HCT116 (cell line): ENCODE measurements around the gene GNB2. TPM values are rescaled to one million over a fixed set of nuclear protein-coding genes. Genes with fewer than 3 reads are reported as not detected.

ENCODE experiments used
- ATAC-seq: fragments of 200-7000 bp; cut with Tn5 transposase; 2 replicates; pipeline ENCODE4 v1.9.1; 2020; ENCODE audit warnings: mild to moderate bottlenecking, moderate library complexity
- BruUV-seq: library from RNA; stranded (reverse); fragments of 400-500 nt; replicated peaks from 2 replicates; lab custom pipeline; 2021; lab: Mats Ljungman, UMichigan
- CTCF ChIA-PET: fragments of 300-600 bp; sonication (Branson Sonifier 250); formaldehyde crosslinking; loops from one replicate; lab custom pipeline; 2021; ENCODE audit warnings: antibody characterized with exemption; lab: Charles Lee
- POLR2A ChIA-PET: fragments of 300-600, 350-600 bp; sonication (Branson Sonifier 250); formaldehyde crosslinking; loops from one replicate; lab custom pipeline; 2021; ENCODE audit warnings: antibody characterized with exemption; lab: Charles Lee
- RAD21 ChIA-PET, 2 experiments: fragments of 300-600 bp; sonication (Branson Sonifier 250); formaldehyde crosslinking; loops; one replicate each; lab custom pipeline; 2023; ENCODE audit warnings: low total read pairs in 2 of 2; ENCODE audit not compliant: uncharacterized antibody in 2 of 2, unreplicated experiment in 2 of 2, low non-redundant PET in 1 of 2; lab: Charles Lee
- DNase-seq: peaks from one replicate; pipeline ENCODE4 v3.0.0-alpha.2; 2010; ENCODE audit warnings: low read depth, low spot score
- H2AFZ ChIP-seq: fragments of 200-600 bp; shearing (Covaris generic), sonication (generic); 2 replicates; pipeline ENCODE4 v1.6.1; 2017; ENCODE audit warnings: low read depth, mixed run types, mixed read lengths, antibody characterized with exemption, low read length; ENCODE audit not compliant: poor library complexity, severe bottlenecking
- H3K27ac ChIP-seq: 2 replicates; pipeline ENCODE4 v1.5.1; 2012; ENCODE audit warnings: low read depth, low read length
- H3K27me3 ChIP-seq: fragments of 200-600 bp; sonication (generic); 2 replicates; pipeline ENCODE4 v1.6.1; 2016; ENCODE audit warnings: mixed run types, low read length, mixed read lengths; ENCODE audit not compliant: insufficient read depth
- H3K36me3 ChIP-seq, 2 experiments: fragments of 200-500 bp in 1 of 2; fragments of 200-600 bp in 1 of 2; sonication (Bioruptor generic) in 1 of 2; sonication (generic) in 1 of 2; 2 replicates each; pipeline versions ENCODE4 v1.5.1 to v1.6.1; 2014 to 2016; ENCODE audit warnings: low read length in 2 of 2, inconsistent platforms in 1 of 2, mixed read lengths in 1 of 2, mixed run types in 1 of 2; ENCODE audit not compliant: insufficient read depth in 2 of 2, control insufficient read depth in 1 of 2
- H3K4me1 ChIP-seq, 2 experiments: fragments of 200-600 bp in 1 of 2; sonication (generic) in 1 of 2; 2 replicates each; pipeline versions ENCODE4 v1.5.1 to v1.6.1; 2012 to 2017; ENCODE audit warnings: low read length in 2 of 2, inconsistent platforms in 1 of 2, mild to moderate bottlenecking in 1 of 2, mixed read lengths in 1 of 2, mixed run types in 1 of 2, moderate library complexity in 1 of 2; ENCODE audit not compliant: insufficient read depth in 2 of 2, control insufficient read depth in 1 of 2
- H3K4me2 ChIP-seq: fragments of 200-600 bp; sonication (generic); 2 replicates; pipeline ENCODE4 v1.6.1; 2017; ENCODE audit warnings: mixed run types, low read length, mixed read lengths
- H3K4me3 ChIP-seq, 2 experiments: fragments of 200-600 bp in 1 of 2; sonication (generic) in 1 of 2; replicated peaks in 1 of 2; 2 replicates each; pipeline ENCODE4 v1.5.1; 2011 to 2016; ENCODE audit warnings: low read length in 2 of 2, control low read depth in 1 of 2, low read depth in 1 of 2, mild to moderate bottlenecking in 1 of 2, mixed read lengths in 1 of 2, mixed run types in 1 of 2
- H3K79me2 ChIP-seq: fragments of 200-600 bp; sonication (generic); 2 replicates; pipeline ENCODE4 v1.6.1; 2017; ENCODE audit warnings: mild to moderate bottlenecking, mixed run types, low read length, moderate library complexity, mixed read lengths; ENCODE audit not compliant: insufficient read depth
- H3K9ac ChIP-seq: fragments of 200-600 bp; sonication (generic); 2 replicates; pipeline ENCODE4 v1.6.1; 2016; ENCODE audit warnings: low read length, mixed read lengths
- H3K9me2 ChIP-seq: fragments of 200-600 bp; sonication (generic), shearing (Covaris generic); 2 replicates; pipeline ENCODE4 v1.6.1; 2017; ENCODE audit warnings: mixed run types, mild to moderate bottlenecking, moderate library complexity; ENCODE audit not compliant: insufficient read depth
- H3K9me3 ChIP-seq, 2 experiments: fragments of 200-500 bp in 1 of 2; fragments of 200-600 bp in 1 of 2; sonication (Bioruptor generic) in 1 of 2; sonication (generic) in 1 of 2; 2 replicates each; pipeline ENCODE4 v1.6.1; 2014 to 2017; ENCODE audit warnings: low read length in 2 of 2, mixed read lengths in 2 of 2, inconsistent platforms in 1 of 2, low read depth in 1 of 2, mild to moderate bottlenecking in 1 of 2, mixed run types in 1 of 2, moderate library complexity in 1 of 2; ENCODE audit not compliant: control insufficient read depth in 1 of 2, insufficient read depth in 1 of 2
- H4K20me1 ChIP-seq: fragments of 200-600 bp; sonication (generic), shearing (Covaris generic); 2 replicates; pipeline ENCODE4 v1.6.1; 2017; ENCODE audit warnings: mixed run types, mild to moderate bottlenecking, moderate library complexity; ENCODE audit not compliant: insufficient read depth
- ATF3 ChIP-seq: IDR thresholded peaks from 2 replicates; pipeline ENCODE4 v1.6.1; 2012
- CBX3 ChIP-seq: IDR thresholded peaks from 2 replicates; pipeline ENCODE4 v1.6.1; 2012; ENCODE audit warnings: low read depth
- CEBPB ChIP-seq: IDR thresholded peaks from 2 replicates; pipeline ENCODE4 v1.6.1; 2012; ENCODE audit warnings: low read depth
- ELF1 ChIP-seq: IDR thresholded peaks from 2 replicates; pipeline ENCODE4 v1.6.1; 2012; ENCODE audit warnings: low read depth, borderline replicate concordance
- EZH2 ChIP-seq: fragments of 200-600 bp; sonication (generic); IDR thresholded peaks from 2 replicates; pipeline ENCODE4 v1.6.1; 2017; ENCODE audit warnings: antibody characterized with exemption, mixed run types
- FOSL1 ChIP-seq: IDR thresholded peaks from 2 replicates; pipeline ENCODE4 v1.6.1; 2012; ENCODE audit warnings: low read depth
- JUND ChIP-seq: IDR thresholded peaks from 2 replicates; pipeline ENCODE4 v1.6.1; 2012
- POLR2A ChIP-seq: IDR thresholded peaks from 2 replicates; pipeline ENCODE4 v1.7.0; 2011; ENCODE audit warnings: borderline replicate concordance; ENCODE audit not compliant: insufficient read depth, insufficient read length; ENCODE audit errors: extremely low read depth
- POLR2AphosphoS5 ChIP-seq: IDR thresholded peaks from 2 replicates; pipeline ENCODE4 v1.6.1; 2011; ENCODE audit warnings: mild to moderate bottlenecking, low read depth, low read length, moderate library complexity
- RAD21 ChIP-seq: IDR thresholded peaks from 2 replicates; pipeline ENCODE4 v1.6.1; 2012; ENCODE audit warnings: low read depth, mild to moderate bottlenecking
- SP1 ChIP-seq: IDR thresholded peaks from 2 replicates; pipeline ENCODE4 v1.6.1; 2012; ENCODE audit warnings: low read depth
- TCF7L2 ChIP-seq: IDR thresholded peaks from 2 replicates; pipeline ENCODE4 v1.7.0; 2011; ENCODE audit warnings: borderline replicate concordance, inconsistent platforms; ENCODE audit not compliant: insufficient read depth, insufficient read length; ENCODE audit errors: extremely low read depth
- YY1 ChIP-seq: IDR thresholded peaks from 2 replicates; pipeline ENCODE4 v1.6.1; 2011; ENCODE audit warnings: low read length, low read depth, moderate library complexity, mild to moderate bottlenecking; ENCODE audit not compliant: insufficient replicate concordance; ENCODE audit errors: extremely low read depth
- ZFX ChIP-seq: fragments of 450-650 bp; IDR thresholded peaks from 2 replicates; pipeline ENCODE4 v1.6.1; 2017
- ZNF274 ChIP-seq: fragments of 200-500 bp; sonication (Bioruptor generic); IDR thresholded peaks from 2 replicates; pipeline ENCODE4 v1.6.1; 2014; ENCODE audit warnings: mild to moderate bottlenecking, low read depth, low read length, inconsistent platforms
- intact Hi-C: fragments of 100-400 bp; cut with micrococcal nuclease; formaldehyde crosslinking; loops from 2 replicates; pipeline ENCODE4 v1.10.0; 2022
- total RNA-seq: library from RNA; stranded (reverse); gene quantifications from one replicate; pipeline ENCODE4 v1.2.1, GENCODE V29; 2021; ENCODE audit not compliant: unreplicated experiment
- TF ChIP-seq, protein P1 (sequence below): IDR thresholded peaks from 2 replicates; pipeline ENCODE4 v1.6.1; 2012

The GNB2 gene
- total RNA-seq, 1 experiment from 2014 or later, result 246 TPM

- H3K27ac ChIP-seq, result peak overlapping the region; percentile 90; the same call in 1 of the 2 replicates
- peaks cover 10 to 15% of the 10 kb centered on the region in 2 experiments; a peak in 3 of 4 replicates for H3K36me3 ChIP-seq
- DNase-seq (no peak), ATAC-seq (no peak)
- no peak for TF ChIP-seq SP1
- TF ChIP-seq JUND, result no peak
- no peak for TF ChIP-seq YY1
- TF ChIP-seq ZFX, result no peak
- no peak for TF ChIP-seq CEBPB
- TF ChIP-seq POLR2A, result no peak
- no peak for TF ChIP-seq ELF1
- TF ChIP-seq CBX3, result no peak
- no peak for TF ChIP-seq TCF7L2
- TF ChIP-seq RAD21, result no peak
- TF ChIP-seq, protein P1, sequence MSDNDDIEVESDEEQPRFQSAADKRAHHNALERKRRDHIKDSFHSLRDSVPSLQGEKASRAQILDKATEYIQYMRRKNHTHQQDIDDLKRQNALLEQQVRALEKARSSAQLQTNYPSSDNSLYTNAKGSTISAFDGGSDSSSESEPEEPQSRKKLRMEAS, result no peak
- TF ChIP-seq ATF3, result no peak
- no peak for TF ChIP-seq FOSL1
- TF ChIP-seq EZH2, result no peak
- TF ChIP-seq ZNF274, result no peak
- TF ChIP-seq POLR2AphosphoS5, result no peak
- ChIA-PET RAD21 (no interaction called here), POLR2A (no interaction called here), CTCF (interaction anchor here (1.2 to 5.1 kb wide), 6 partner anchors 10 to 133 kb away, joined by 3 to 25 read pairs (median 4); partner anchors contain the start of gene POP7)
- H3K9me3 ChIP-seq, result no peaks in the 10 kb centered on the region
- peak overlapping the region; percentile 74 for H3K4me2 ChIP-seq
- H3K9ac ChIP-seq, result peak overlapping the region; percentile 92
- peaks cover 18 to 33% of the 10 kb centered on the region in 2 experiments; a peak in 3 of 4 replicates for H3K4me1 ChIP-seq
- no peaks in the 10 kb centered on the region for H3K9me2 ChIP-seq
- no peaks in the 10 kb centered on the region for H3K27me3 ChIP-seq
- no TSS peak for BruUV-seq
- H4K20me1 ChIP-seq, result no peaks in the 10 kb centered on the region
- no peak overlapping the region for H2AFZ ChIP-seq
- H3K4me3 ChIP-seq, result peak overlapping the region; percentile 87 to 89
- intact Hi-C loops, result loop anchor here (5.0 kb wide), 1 partner anchor 60 kb away; no protein-coding TSS in a partner anchor
- peaks cover 61% of the 10 kb centered on the region for H3K79me2 ChIP-seq
These were observed 19.0 kb downstream of the GNB2 start for GRCh38 chr7:100692578-100692961.
